Left kidney (tissue), 2 donors: ENCODE results near the gene SAMD11. TPM values are rescaled to one million over a fixed set of nuclear protein-coding genes. Genes with fewer than 3 reads are reported as not detected.
"Not testable (repeated sequence)": the region's sequence is repeated elsewhere in the genome, so short reads cannot be mapped to it uniquely, and the experiment has no call there.

Experiments used
- DNase-seq: peaks from one replicate; pipeline ENCODE4 v3.0.0-alpha.2; 2013
- polyA plus RNA-seq: library from polyadenylated mRNA; unstranded; fragments of 120-200 nt; gene quantifications from one replicate; pipeline ENCODE4 v1.2.1, GENCODE V29; 2013; ENCODE audit not compliant: insufficient read length

SAMD11 gene
- polyA plus RNA-seq, 1 donor, result 45.7 TPM

DNA sequence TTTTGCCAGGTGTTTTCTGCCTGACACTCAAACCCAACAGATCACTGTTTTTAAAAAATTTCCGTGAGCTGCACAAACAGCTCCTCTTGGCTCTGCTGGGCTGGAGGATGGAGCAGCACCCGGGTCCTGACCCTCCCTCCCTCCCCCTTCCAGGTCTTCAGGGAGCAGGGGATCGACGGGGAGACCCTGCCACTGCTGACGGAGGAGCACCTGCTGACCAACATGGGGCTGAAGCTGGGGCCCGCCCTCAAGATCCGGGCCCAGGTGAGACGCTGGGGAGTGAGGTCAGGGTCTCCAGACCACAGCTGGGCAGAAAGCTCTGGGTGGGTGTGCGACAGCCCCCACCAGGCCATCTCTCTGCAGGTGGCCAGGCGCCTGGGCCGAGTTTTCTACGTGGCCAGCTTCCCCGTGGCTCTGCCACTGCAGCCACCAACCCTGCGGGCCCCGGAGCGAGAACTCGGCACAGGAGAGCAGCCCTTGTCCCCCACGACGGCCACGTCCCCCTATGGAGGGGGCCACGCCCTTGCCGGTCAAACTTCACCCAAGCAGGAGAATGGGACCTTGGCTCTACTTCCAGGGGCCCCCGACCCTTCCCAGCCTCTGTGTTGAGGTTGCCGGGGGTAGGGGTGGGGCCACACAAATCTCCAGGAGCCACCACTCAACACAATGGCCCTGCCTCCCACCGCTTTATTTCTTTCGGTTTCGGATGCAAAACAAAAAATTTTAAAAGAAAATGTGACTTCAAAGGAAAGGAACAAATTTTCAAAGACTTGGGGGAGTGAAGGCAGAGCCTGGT lies 20.0 kb downstream of the SAMD11 start:
- DNase-seq, result no peak

DNA sequence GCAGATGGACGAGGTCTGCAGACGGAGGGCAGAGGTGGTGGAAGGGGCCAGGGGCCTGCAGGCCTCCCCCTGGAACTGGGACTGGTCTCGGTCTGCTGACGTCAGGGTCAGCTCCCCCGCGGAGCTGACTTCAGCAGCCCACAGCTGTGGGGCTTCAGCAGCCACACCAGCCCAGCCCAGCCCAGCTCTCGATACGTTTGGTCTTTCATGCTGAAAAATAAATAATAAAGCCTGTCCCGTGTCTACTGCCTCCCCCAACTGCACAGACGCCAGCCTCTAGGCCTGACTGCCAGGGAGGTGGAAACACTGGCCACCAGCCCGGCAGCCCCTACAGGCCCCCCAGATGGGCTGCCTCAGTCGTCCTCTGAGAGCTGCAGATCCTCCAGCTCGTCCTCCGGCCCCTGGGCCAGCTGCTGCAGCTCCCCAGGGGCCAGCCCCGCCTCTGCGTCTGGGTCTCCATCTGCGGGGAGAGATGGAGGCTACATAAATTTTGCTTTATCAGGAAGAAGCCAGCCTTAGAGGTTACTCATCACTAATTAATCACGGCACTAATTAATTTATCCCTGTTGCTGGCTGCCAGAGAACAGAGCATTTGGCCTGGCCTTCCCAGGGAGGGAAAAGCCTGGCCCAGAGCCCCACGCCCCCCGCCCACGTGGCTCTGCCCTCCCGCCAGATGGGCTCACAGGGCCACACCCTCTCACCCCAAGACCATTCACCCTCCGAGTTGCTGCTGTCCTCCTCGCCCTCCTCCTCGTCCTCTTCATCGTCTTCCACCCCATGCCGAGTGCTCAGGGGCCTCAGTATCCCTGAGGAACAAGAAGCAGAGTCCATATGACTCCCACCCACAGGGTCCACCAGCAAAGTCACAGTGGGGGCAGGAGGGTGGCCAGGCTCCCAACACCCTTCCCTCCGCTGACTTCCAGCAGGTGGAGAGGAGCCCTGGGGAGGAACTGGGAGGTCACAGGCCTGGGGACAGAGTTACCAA lies 20.9 kb downstream of the SAMD11 start:
- peak; percentile 82 for DNase-seq

DNA sequence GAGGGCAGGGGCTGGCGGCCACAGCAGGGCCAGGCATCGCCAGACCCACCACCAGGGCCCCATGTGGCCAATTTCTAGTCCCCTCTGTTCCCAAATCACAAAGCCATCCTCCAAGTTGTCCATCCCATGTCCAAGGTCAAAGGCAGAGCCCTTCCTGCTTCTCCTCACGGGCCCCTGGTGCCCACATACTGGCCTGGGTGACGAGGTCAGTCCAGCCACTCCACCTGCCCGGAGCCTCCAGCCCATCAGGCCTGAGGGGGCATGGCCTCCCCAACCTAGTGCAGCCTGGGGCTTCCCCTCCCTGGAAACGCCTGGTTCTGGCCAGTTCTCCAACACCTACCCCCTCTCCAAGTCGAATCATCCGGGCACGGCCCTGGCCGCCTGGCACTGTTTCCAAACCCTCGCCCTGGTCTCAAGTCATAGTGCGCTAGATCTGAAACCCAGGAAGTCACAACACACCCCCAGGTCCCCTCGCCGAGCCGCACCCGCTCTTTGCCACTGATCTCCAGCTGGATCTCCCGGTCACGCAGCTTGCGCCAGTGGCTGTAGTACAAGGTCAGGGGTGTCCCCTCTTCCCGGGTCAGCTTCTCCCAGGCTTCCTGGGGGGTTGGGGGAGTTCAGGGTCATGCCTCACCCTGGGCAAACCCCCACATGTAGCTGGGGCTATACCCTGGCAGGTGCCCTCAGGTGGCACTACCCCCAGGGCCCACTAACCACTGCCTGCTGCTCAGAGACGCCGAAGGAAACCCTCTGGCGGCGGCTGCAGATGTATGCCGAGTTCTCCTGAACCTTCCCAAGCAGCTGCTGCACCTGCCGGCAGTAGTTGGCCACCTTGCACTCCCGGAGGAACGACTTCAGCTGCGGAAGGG lies 22.2 kb downstream of the SAMD11 start:
- DNase-seq, result no peak

DNA sequence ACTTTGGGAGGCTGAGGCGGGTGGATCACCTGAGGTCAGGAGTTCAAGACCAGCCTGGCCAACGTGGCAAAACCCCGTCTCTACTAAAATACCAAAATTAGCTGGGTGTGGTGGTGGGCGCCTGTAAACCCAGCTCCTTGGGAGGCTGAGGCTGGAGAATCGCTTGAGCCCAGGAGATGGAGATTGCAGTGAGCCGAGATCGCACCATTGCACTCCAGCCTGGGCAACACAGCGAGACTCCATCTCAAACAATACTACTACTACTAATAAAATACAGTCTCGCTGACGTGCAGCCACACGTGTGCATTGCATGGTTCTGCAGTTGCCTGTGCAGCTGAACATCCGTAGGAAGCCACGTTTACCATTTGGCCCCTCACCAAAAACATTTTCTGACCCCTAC lies 23.1 kb downstream of the SAMD11 start:
- not testable (repeated sequence) for DNase-seq

DNA sequence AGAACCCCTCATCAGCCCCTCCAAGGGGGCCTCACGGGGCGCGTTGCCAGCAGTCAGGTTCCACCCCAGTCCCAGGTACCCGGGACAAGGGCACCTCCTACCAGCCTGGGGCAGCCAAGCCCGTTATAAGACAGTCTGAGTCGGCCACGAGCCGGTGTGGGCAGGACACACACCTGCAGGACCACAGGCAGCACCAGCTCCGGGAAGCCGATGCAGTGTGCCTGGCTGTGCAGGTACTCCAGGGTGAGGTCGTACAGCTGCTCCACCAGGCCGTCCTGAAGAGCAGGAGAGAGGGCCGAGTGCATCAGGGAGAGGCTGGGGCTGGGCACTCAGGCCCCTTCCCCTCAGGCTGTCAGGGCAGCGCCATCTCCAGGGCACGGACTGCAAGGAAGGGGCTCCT lies 24.2 kb downstream of the SAMD11 start:
- DNase-seq, result no peak

DNA sequence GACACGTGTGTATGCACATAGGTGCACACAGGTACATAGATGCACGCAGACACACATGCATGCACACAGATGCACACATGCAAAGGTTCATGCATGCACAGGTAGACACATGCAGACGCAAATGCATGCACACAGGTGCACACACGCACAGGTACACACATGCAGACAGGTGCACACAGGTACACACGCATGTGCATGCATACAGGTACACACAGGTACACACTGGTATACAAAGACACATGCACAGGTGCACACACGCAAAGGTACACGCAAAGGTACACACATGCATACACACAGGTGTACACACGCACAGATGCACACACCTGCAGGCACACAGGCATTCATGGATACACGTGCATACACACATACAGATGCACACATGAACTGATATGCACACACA lies 26.5 kb downstream of the SAMD11 start:
- DNase-seq, result no peak

DNA sequence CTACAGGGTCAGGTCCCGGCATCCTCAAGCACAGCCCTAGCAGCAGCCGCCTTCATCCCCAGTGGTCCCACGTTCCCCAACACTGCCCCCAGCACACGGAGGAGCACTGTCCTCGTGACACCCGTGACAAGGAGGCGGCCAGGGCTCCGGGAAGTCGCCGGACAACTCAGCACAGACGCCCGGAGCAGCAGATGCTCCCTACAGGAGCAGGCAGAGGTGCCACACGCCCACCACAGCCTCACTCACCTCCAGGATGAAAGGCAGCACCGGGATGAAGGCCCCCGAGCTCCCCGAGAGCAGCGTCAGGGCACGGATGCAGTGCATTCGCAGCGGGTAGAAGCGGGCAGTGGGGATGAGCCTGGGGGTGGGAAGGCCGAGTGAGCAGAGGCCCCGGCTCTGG lies 27.2 kb downstream of the SAMD11 start:
- no peak for DNase-seq

DNA sequence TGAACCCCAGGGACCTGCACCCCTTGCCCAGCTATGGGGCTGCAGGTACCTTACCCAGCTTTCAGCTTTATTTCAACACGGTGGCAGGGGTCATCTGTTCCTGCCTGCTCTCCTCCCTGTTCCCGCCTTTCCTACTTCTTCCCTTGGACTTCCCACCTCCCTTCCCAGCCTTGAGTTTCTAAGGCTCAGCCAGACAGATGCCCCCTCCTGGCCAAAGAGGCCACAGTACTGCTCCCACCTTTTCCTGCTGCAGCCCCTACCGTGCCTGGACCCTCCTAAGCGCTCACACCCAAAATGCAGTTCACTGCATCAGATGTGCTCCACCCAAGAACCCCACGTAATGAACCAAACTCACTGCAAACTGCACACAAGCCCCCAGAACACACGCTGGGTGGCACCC lies 27.6 kb downstream of the SAMD11 start:
- DNase-seq, result no peak

DNA sequence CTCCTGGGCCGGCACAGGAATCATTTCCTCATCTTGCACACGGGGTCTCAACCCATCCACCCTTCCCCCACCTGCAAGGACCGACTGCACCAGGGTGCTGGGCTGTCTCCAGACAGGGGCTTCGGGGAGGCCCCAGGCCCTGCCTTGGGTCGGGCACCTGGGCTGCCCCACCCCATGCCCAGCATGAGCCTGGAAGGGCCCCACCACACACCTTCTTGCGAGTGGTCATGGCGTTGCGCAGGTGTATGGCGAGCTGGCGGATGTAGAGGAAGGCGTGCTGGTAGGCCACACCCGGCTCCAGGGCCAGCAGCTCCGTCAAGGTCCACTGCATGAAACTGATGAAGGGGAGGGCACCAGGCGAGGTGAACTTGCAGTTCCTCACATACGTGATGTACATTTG lies 28.5 kb downstream of the SAMD11 start:
- DNase-seq, result no peak

DNA sequence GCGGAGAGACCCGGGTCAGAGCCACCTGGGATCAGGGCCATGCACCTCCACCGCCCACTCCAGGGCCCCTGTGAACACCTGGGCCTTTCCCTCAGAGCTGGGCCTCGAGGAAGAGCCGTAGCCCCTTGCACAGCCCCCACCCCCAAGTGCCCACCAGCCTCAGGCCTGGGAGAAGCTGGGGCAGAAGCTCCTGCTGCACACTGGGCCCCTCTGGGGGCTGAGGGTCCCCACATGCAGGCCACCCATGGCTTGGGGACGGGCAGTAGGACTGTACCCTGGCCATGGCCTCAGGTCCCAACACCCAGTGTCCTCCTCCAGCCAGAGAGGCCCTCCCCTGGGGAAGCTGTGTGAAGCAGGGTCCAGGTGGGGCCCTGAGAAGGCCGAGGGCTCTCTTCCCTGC lies 28.9 kb downstream of the SAMD11 start:
- DNase-seq, result no peak

DNA sequence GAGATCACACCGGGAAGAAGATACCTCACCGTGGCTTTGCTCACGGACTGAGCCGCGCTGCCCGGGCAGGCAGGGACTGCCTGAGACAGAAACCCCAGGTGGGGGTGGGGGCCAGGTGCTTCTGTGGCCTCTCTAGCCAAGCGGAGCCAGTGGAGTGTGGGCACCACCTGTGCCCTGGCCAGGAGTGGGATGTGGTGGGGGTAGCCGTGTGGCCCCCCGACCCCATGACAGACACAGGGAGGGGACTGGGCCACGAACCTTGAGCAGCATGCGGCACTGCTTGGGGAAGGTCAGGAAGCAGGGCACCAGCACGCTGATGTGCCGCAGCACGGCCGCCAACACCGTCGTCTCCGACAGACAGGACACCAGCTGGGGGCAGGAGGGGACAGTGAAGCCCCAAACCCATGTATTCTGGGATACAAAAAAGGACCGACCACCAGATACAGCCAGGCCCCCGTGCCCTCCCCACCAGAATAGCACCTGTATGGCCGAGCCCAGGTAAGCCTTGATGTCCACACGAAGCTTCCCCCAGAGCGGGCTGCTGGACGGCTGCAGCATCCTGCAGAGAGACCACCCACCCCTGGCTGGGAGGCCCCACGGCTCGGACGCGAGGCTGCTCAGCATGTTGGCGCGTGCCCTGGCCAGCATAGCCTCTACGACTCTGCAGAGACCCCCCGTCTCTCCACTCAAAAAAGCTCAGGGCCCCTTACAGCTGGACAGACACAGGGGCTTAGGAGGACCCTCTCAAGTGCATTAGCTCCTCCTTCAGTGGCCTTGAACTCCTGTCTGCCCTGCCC lies 30.0 kb downstream of the SAMD11 start:
- no peak for DNase-seq

DNA sequence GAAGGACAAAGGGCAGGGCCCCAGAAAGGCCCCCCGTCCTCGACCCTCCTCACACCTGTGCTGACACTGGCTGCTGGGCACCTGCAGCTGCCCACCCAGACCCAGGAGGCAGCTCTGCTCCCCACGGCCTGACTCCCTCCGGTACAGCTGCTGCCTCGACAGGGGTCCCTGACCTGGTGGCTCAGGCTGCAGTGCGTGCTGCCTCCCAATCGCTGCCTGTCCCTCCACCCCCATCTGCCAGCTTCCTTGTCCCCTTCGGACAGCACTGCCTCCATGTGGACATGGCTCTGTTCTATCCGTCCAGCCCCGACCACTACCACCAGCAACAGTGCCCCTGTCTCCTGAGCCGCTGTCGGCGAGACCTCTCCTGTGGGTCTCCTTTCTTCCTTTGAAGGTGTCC lies 31.2 kb downstream of the SAMD11 start:
- DNase-seq, result no peak

DNA sequence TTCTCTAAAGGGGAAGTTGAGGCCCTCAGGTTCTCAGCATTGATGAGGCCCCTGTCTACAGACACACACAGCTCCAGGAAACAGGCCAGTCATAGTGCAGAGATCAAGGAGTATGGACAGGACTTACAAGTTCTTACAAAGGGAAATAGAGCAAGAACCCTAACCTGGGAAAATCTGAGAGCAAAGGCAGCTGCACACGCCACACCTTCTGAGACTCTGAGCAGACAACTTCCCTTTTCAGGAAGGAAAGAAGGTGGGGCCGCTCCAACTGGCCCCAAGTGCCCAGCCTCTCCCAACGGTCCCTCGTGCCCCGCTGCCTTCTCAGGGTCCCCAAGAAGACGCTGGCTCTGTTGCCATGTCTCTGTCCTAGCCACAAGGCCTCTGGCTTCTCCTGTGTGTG lies 31.8 kb downstream of the SAMD11 start:
- no peak for DNase-seq

DNA sequence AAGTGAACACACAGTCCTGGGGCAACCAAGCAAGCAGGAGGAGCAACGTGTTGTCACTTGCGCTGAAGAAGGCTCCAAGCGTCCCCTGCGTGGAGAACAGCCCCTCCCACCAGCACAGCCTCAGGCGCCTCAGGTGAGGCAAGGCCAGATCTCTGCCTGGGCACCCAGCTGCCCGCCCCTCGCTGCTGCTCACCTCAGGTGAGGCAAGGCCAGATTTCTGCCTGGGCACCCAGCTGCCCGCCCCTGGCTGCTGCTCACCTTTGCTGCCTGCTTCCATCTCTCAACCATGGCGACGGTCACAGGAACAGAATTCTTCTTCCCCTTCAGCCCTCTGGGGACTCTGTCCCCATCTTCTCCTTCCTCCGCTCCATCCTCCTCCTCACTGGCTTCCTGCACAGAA lies 32.9 kb downstream of the SAMD11 start:
- DNase-seq, result no peak

DNA sequence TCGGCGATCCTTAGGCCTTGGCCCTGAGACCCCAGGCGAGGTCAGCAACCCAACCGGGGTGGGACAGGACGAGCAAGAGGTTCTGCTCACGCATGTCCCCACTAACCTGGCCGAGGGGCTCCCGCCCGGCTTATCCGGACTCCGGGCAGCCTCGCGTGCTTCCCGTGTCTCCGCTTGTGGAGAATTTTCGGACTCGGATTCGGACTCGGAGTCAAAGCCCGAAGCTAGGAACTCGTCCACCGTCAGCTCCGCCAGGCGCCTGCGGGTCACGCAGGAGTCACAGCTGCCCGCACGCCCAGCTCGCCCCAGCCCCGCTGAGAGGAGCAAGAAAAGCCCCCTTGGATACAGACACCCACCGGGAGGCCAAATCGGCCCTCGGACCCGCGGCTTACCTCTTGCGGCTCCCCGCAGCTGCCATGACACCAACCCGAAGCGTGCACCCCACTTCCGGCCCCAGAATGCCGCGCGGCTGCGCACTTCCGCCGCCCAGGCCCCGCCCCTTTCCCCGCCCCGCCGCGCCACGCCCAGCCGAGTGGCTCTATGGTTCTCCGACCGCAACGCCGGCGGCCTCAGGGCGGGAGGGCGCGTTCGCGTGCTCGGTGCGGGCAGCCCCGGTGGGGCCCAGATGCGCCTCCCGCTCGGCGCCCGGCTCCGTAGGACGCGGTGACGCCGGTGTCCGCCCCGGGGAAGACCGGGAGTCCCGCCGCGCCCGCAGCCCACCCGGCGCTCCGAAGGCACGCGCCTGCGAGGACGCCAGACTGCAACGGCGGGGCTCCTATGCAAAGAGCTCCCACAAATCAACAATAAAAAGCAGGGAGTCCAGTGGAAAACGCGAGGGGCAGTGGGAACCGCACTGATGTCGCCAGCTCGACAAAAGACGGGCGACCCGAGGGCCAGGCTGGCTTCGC lies 35.4 kb downstream of the SAMD11 start, which contains the start of gene NOC2L:
NOC2L (minus strand) TSS at position 434 of the 908 bp plus-strand sequence; CDS start at position 418, 16 bp downstream.
- peak; percentile 89 for DNase-seq

DNA sequence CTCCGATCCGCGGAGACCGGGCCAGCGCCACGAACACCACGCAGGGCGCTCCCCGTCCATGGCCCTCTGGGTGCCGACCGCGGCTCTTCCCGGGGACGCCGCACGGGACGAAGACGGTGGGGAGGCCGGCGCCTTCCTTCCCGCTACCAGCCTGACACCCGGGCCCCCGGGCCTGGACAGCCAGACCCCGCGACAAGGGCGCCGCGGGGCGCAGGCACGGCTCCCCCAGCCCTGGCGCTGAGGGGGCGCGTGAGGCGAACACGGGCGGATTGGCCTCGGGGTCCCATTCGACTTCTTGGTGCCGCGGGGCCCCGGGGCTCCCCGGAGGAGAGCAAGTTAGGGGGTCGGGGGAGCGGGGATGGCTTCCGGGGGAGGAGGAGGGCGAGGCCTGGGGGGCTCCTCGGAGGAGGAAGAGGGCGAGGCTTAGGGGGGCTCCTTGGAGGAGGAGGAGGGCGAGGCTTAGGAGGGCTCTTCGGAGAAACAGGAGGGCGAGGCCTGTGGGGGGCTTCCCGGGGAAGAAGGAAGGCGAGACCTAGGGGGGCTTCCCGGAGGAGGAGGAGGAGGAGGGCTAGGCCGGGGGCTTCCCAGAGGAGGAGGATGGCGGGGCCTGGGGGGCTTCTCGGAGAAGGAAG lies 36.1 kb downstream of the SAMD11 start:
- DNase-seq, result no peak

DNA sequence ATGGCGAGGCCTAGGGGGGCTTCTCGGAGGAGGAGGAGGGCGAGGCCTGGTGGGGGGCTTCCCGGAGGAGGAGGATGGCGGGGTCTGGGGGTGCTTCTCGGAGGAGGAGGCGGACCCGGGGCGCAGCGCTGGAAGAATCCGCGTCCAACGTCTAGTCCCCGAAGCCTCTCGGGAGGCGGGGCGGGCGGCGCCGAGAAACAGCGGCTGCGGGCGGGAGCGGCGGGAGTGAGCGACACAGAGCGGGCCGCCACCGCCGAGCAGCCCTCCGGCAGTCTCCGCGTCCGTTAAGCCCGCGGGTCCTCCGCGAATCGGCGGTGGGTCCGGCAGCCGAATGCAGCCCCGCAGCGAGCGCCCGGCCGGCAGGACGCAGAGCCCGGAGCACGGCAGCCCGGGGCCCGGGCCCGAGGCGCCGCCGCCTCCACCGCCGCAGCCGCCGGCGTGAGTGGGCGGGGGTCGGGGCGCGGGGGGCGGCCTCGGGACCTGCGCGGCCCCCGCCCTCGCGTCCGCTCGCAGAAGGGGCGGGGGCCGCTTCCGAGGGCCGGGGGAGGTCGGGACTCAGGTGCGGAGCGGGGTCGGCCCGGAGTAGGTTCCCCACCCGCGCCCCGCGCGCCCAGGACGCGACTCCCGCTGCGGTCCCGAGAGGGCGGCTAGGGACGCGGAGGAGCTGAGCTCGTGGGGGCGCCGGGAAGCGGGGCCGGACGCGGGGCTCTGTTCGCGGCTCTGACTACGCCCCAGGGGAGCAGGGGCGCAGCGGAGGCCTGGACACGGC lies 36.8 kb downstream of the SAMD11 start, which contains the start of gene KLHL17:
KLHL17 (plus strand) TSS at position 222 of the 769 bp plus-strand sequence; CDS start at position 332, 110 bp downstream.
- DNase-seq, result no peak

DNA sequence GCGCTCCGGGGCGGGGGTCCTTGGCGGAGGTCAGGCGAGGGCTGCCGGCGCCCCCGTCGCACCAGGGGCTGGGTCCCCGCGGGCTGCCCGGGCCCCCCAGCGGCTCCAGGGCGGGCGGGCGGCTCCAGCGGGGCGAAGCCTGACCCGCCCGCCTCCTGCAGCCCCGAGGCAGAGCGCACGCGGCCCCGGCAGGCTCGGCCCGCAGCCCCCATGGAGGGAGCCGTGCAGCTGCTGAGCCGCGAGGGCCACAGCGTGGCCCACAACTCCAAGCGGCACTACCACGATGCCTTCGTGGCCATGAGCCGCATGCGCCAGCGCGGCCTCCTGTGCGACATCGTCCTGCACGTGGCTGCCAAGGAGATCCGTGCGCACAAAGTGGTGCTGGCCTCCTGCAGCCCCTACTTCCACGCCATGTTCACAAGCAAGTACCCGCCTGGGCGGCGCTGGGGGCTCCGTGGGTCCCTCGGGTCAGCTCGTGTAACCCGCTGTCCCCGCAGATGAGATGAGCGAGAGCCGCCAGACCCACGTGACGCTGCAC lies 37.5 kb downstream of the SAMD11 start:
- DNase-seq, result no peak
